Esophagus squamous epithelium (tissue), 5 donors: ENCODE results near the gene ROPN1L. TPM values are rescaled to one million over a fixed set of nuclear protein-coding genes. Genes with fewer than 3 reads are reported as not detected.

Experiments used
- DNase-seq: peaks from one replicate; lab custom pipeline; 2025; lab: John Stamatoyannopoulos, UW
- H3K27ac ChIP-seq, 4 donors: fragments of 200-600 bp; sonication (generic); one replicate each; pipeline ENCODE4 v1.5.1; 2016 to 2019; ENCODE audit warnings: mild to moderate bottlenecking in 1 of 4
- H3K27me3 ChIP-seq, 4 donors: fragments of 200-600 bp; sonication (generic); 1 replicate in 3 of 4; 2 replicates in 1 of 4; pipeline versions ENCODE4 v1.5.1 to v1.6.0; 2017 to 2021; ENCODE audit warnings: antibody characterized with exemption in 1 of 4
- H3K36me3 ChIP-seq, 3 donors: fragments of 200-600 bp; sonication (generic); one replicate each; pipeline ENCODE4 v1.5.1; 2016 to 2019
- H3K4me1 ChIP-seq, 3 donors: fragments of 200-600 bp; sonication (generic); one replicate each; pipeline ENCODE4 v1.5.1; 2017 to 2019
- H3K4me3 ChIP-seq, 4 donors: fragments of 200-600 bp; sonication (generic); 1 replicate in 3 of 4; 2 replicates in 1 of 4; pipeline ENCODE4 v1.5.1; 2016 to 2019; ENCODE audit warnings: mild to moderate bottlenecking in 2 of 4, moderate library complexity in 1 of 4
- H3K9me3 ChIP-seq, 3 donors: fragments of 200-600 bp; sonication (generic); one replicate each; pipeline ENCODE4 v1.5.1; 2016 to 2019
- POLR2A ChIP-seq, 4 donors: fragments of 450-650 bp; IDR thresholded peaks; one replicate each; pipeline ENCODE4 v1.6.1; 2017; ENCODE audit warnings: antibody characterized with exemption in 4 of 4, mild to moderate bottlenecking in 4 of 4, moderate library complexity in 3 of 4
- WGBS, 2 donors: methylation state at CpG; one replicate each; pipeline ENCODE4 v1.1.5; 2018; 5-methylcytosine and 5-hydroxymethylcytosine counted together
- intact Hi-C: fragments of 100-400 bp; cut with DNase I; formaldehyde crosslinking; loops from one replicate; pipeline ENCODE4 v1.15.0; 2022
- total RNA-seq, 4 donors: library from RNA; depleted of rRNA; stranded (reverse); fragments of >200 nt; gene quantifications; one replicate each; pipeline ENCODE4 v1.1.0, GENCODE V29; 2016
- TF ChIP-seq, protein P1 (sequence below), 6 experiments: fragments of 450-650 bp in 4 of 6; fragments of 200-600 bp in 2 of 6; sonication (generic) in 2 of 6; IDR thresholded peaks; one replicate each; pipeline ENCODE4 v1.5.1; 2016 to 2019; ENCODE audit warnings: antibody characterized with exemption in 6 of 6, mild to moderate bottlenecking in 4 of 6, moderate library complexity in 4 of 6
- donor health status: DM: yes; HTN: yes; CAD: no.

The ROPN1L gene
- total RNA-seq, 4 donors from 2014 or later: 0.38 TPM; not detected in 3

DNA sequence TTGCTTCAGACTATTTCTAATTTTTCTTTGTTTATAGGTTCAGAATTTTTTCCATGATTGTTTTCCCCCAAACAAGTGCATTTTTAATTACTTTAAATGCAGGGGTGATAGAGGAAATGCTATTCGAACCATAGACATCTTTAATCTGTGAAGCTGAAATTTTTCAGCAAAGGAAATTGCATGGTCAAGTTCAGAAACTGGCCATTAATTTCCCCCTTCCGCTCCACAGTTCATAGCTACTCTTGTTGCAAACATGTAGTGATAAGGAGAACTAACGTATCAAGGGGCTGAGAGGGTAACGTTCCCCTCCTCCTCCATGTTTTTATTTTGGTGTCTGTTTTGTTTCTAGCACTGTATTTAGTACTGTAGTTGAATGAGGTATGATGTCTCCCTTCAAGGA lies 3.4 kb upstream of the ROPN1L start:
- Histone ChIP-seq H3K9me3 (no peaks in the 10 kb centered on the region), H3K4me3 (no peak overlapping the region), H3K36me3 (peaks cover 0 to 50% (median 11%) of the 10 kb centered on the region in 3 donors), H3K27me3 (peaks cover 0 to 6% (median 0%) of the 10 kb centered on the region in 4 donors), H3K27ac (no peak overlapping the region), H3K4me1 (peaks cover 6 to 22% (median 15%) of the 10 kb centered on the region in 3 donors)
- WGBS, 2 donors: 73 to 95% methylated on average over 4 of the region's 4 CpGs
- intact Hi-C loops: no loop called here
- no peak for TF ChIP-seq POLR2A (IDR thresholded peaks at IDR 0.05)
- TF ChIP-seq, protein P1, sequence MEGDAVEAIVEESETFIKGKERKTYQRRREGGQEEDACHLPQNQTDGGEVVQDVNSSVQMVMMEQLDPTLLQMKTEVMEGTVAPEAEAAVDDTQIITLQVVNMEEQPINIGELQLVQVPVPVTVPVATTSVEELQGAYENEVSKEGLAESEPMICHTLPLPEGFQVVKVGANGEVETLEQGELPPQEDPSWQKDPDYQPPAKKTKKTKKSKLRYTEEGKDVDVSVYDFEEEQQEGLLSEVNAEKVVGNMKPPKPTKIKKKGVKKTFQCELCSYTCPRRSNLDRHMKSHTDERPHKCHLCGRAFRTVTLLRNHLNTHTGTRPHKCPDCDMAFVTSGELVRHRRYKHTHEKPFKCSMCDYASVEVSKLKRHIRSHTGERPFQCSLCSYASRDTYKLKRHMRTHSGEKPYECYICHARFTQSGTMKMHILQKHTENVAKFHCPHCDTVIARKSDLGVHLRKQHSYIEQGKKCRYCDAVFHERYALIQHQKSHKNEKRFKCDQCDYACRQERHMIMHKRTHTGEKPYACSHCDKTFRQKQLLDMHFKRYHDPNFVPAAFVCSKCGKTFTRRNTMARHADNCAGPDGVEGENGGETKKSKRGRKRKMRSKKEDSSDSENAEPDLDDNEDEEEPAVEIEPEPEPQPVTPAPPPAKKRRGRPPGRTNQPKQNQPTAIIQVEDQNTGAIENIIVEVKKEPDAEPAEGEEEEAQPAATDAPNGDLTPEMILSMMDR (IDR thresholded peaks at IDR 0.05): no peak
- DNase-seq: no peak

DNA sequence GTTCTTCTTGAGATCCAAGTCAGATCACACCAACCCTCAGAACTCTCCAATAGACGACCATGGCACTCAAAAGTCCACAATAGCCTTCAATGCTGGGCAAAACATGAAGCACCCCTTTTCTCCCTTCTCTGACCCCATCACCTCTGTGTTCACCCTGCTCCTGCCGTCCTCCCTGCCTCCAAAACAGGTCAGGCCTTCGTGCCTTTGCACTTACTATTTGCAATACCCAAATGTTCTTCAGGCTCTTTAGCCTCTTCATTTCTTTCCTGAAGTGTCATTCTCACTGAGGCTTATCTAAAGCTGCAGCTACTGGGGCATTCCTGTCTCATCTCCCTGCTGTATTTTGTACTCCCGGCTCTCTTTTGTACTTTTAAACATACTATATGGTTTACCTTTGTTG lies 2.0 kb upstream of the ROPN1L start:
- peaks cover 0 to 36% (median 6%) of the 10 kb centered on the region in 3 donors for H3K36me3 ChIP-seq
- no peak for TF ChIP-seq POLR2A (IDR thresholded peaks at IDR 0.05)
- TF ChIP-seq, protein P1 (IDR thresholded peaks at IDR 0.05): no peak
- H3K4me3 ChIP-seq: no peak overlapping the region
- intact Hi-C loops: no loop called here
- H3K9me3 ChIP-seq: no peaks in the 10 kb centered on the region
- H3K27ac ChIP-seq: no peak overlapping the region
- H3K4me1 ChIP-seq: peaks cover 6 to 22% (median 15%) of the 10 kb centered on the region in 3 donors
- H3K27me3 ChIP-seq: peaks cover 0 to 16% (median 0%) of the 10 kb centered on the region in 4 donors
- no peak for DNase-seq
- WGBS, 2 donors: 75 to 81% methylated on average over 4 of the region's 4 CpGs

DNA sequence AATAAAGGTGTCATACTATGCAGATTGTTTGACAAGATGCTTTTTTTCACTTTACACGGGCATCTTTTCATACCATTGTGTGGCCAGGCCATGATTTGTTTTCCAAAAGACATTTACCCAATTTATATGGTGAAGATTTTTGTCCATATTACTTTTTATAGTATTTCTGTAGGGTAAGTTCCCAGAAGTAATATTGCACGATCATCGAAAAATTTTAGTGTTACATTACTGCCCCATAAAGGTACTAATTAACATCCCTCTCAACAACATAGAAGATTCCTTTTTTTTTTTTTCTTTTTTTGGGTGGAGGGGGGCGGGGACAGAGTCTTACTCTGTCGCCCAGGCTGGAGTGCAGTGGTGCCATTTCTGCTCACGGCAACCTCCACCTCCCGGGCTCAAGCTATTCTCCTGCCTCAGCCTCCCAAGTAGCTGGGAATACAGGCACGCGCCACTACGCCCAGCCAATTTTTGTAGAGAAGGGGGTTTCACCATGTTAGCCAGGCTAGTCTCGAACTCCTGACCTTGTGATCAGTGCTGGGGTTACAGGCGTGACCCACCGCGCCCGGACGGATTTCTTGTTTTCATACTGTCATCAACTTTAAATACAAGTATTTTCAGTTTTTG lies 1.2 kb upstream of the ROPN1L start:
- Histone ChIP-seq H3K4me1 (peaks cover 6 to 30% (median 15%) of the 10 kb centered on the region in 3 donors), H3K27ac (no peak overlapping the region), H3K27me3 (peaks cover 0 to 19% (median 0%) of the 10 kb centered on the region in 4 donors), H3K4me3 (peak overlapping the region in 3 of 4 donors; percentile 54 to 75 (median 62)), H3K36me3 (peaks cover 0 to 30% (median 0%) of the 10 kb centered on the region in 3 donors), H3K9me3 (no peaks in the 10 kb centered on the region)
- no peak for DNase-seq
- intact Hi-C loops: no loop called here
- no peak for TF ChIP-seq POLR2A (IDR thresholded peaks at IDR 0.05)
- TF ChIP-seq, protein P1 (IDR thresholded peaks at IDR 0.05): no peak
- WGBS, 2 donors: 63 to 67% methylated on average over 14 of the region's 16 CpGs

DNA sequence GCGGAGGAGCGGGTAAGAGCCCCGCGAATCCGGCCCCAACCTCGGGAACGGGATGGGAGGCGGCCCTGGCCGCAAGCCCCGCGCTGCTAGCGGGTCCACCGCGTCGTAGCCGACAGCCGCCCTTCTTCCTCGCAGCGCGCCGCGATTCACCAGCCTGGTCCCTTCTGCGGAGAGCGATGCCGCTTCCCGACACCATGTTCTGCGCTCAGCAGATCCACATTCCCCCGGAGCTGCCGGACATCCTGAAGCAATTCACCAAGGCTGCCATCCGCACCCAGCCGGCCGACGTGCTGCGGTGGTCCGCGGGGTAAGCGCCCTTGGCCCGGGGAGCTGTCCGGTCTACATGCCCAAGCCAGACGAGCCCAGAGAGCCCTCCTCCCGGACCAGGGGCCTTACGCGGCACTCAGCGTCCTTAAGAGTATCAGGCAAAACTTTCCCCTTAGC lies 335 bp downstream of the ROPN1L start:
- H3K9me3 ChIP-seq: no peaks in the 10 kb centered on the region
- H3K4me3 ChIP-seq: peak overlapping the region; percentile 49 to 75 (median 58)
- DNase-seq: no peak
- H3K36me3 ChIP-seq: peaks cover 0 to 19% (median 0%) of the 10 kb centered on the region in 3 donors
- intact Hi-C loops: no loop called here
- WGBS, 2 donors: 0 to 2% methylated on average over 4 to 13 of the region's 44 CpGs
- peak overlapping the region; percentile 72 to 82 (median 81) for H3K27ac ChIP-seq
- H3K27me3 ChIP-seq: peaks cover 0 to 19% (median 0%) of the 10 kb centered on the region in 4 donors
- no peak for TF ChIP-seq POLR2A (IDR thresholded peaks at IDR 0.05)
- TF ChIP-seq, protein P1 (IDR thresholded peaks at IDR 0.05): no peak
- peaks cover 6 to 36% (median 19%) of the 10 kb centered on the region in 3 donors for H3K4me1 ChIP-seq

DNA sequence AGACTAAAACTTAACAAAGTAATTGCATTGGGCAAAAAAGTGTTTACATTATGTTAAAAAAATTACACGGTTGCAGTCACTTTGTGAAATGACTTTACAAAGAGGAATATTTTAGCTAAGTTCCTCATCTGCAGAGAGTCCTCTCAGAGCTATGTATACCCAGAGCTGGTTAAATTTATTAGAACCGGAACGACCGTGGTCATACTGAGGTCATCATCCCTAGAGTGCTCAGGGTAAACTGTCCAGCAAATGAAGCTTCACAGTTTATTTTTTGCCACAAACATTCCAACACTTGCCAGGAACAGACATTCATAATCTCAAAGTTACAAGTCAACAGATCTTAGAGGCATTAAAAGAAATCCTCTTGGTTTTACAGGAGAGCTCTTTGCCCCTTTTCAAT lies 897 bp downstream of the ROPN1L start:
- Histone ChIP-seq H3K4me3 (peak overlapping the region in 2 of 4 donors; percentile 54 to 75), H3K9me3 (no peaks in the 10 kb centered on the region), H3K27me3 (peaks cover 0 to 19% (median 0%) of the 10 kb centered on the region in 4 donors), H3K27ac (no peak overlapping the region), H3K4me1 (peaks cover 6 to 36% (median 19%) of the 10 kb centered on the region in 3 donors), H3K36me3 (peaks cover 0 to 13% (median 0%) of the 10 kb centered on the region in 3 donors)
- TF ChIP-seq, protein P1 (IDR thresholded peaks at IDR 0.05): no peak
- no peak for TF ChIP-seq POLR2A (IDR thresholded peaks at IDR 0.05)
- WGBS, 2 donors: 21 to 37% methylated on average over 4 of the region's 4 CpGs
- intact Hi-C loops: no loop called here
- DNase-seq: no peak
